LNCaP clone FGC (cell line): ENCODE data around the gene MPV17L2.
"Not testable (repeated sequence)": the region's sequence is repeated elsewhere in the genome, so short reads cannot be mapped to it uniquely, and the experiment has no call there.

Source experiments
- DNase-seq: peaks from one replicate; pipeline ENCODE4 v3.0.0-alpha.2; 2011; ENCODE audit warnings: low read depth
- H3K4me3 ChIP-seq: 2 replicates; pipeline ENCODE4 v1.5.1; 2011; ENCODE audit warnings: mild to moderate bottlenecking, low read depth, low read length, control low read depth
- CTCF ChIP-seq: IDR thresholded peaks from 2 replicates; pipeline ENCODE4 v1.5.1; 2012; ENCODE audit warnings: mild to moderate bottlenecking; ENCODE audit not compliant: control insufficient read depth, insufficient read depth; ENCODE audit errors: extremely low read depth

Gene MPV17L2

GRCh38 chr19:18156268-18156667 lies 36.8 kb upstream of the MPV17L2 start:
- H3K4me3 ChIP-seq, result peak overlapping the region; percentile 23; the same call in 1 of the 2 replicates
- no peak for TF ChIP-seq CTCF
- no peak for DNase-seq

GRCh38 chr19:18156841-18157464 lies 36.1 kb upstream of the MPV17L2 start:
- peak overlapping the region; percentile 9; the same call in 1 of the 2 replicates for H3K4me3 ChIP-seq
- peak; percentile 81 for DNase-seq
- no peak for TF ChIP-seq CTCF

- TF ChIP-seq CTCF, result no peak
- no peak for DNase-seq
- no peak overlapping the region for H3K4me3 ChIP-seq
Observed at GRCh38 chr19:18157465-18158063, 35.5 kb upstream of the MPV17L2 start.

- no peak for TF ChIP-seq CTCF
- DNase-seq, result no peak
- no peak overlapping the region for H3K4me3 ChIP-seq
Observed at GRCh38 chr19:18158467-18158866, 34.6 kb upstream of the MPV17L2 start.

- not testable (repeated sequence) for DNase-seq
Observed at GRCh38 chr19:18159059-18159616, 33.9 kb upstream of the MPV17L2 start.

GRCh38 chr19:18159810-18160209 lies 33.2 kb upstream of the MPV17L2 start:
- TF ChIP-seq CTCF, result no peak
- no peak for DNase-seq

More at GRCh38 chr19:18159059-18159616, 33.9 kb upstream of the MPV17L2 start:
- H3K4me3 ChIP-seq, result not testable (repeated sequence)

GRCh38 chr19:18160493-18160970 lies 32.5 kb upstream of the MPV17L2 start:
- no peak for DNase-seq
- no peak for TF ChIP-seq CTCF
- peak overlapping the region; percentile 48 for H3K4me3 ChIP-seq

More at GRCh38 chr19:18159810-18160209, 33.2 kb upstream of the MPV17L2 start:
- no peak overlapping the region for H3K4me3 ChIP-seq
